Keratinocyte (primary cell): ENCODE results near the gene CLSTN2. TPM values are rescaled to one million over a fixed set of nuclear protein-coding genes. Genes with fewer than 3 reads are reported as not detected.

Source experiments
- DNase-seq: peaks from one replicate; pipeline ENCODE4 v3.0.0-alpha.2; 2011; ENCODE audit warnings: low read depth, missing footprints, low spot score
- FAIRE-seq: peaks from 2 replicates; lab custom pipeline; 2011; peaks lifted over from hg19 to GRCh38; lab: Jason Lieb, UNC
- H2AFZ ChIP-seq: 2 replicates; pipeline ENCODE4 v1.6.0; 2012; ENCODE audit warnings: low read length, control low read depth, inconsistent platforms; ENCODE audit not compliant: control insufficient read depth
- H3K27ac ChIP-seq: 2 replicates; pipeline ENCODE4 v1.5.1; 2011; ENCODE audit warnings: low read length; ENCODE audit not compliant: control insufficient read depth, insufficient read depth
- H3K27me3 ChIP-seq: 3 replicates; pipeline ENCODE4 v1.6.0; 2011; ENCODE audit warnings: low read length; ENCODE audit not compliant: control insufficient read depth, insufficient read depth; ENCODE audit errors: extremely low read depth
- H3K36me3 ChIP-seq, 2 experiments: 2 replicates in 1 of 2; 3 replicates in 1 of 2; pipeline ENCODE4 v1.5.1; 2011; ENCODE audit warnings: low read length in 2 of 2, mild to moderate bottlenecking in 1 of 2; ENCODE audit not compliant: control insufficient read depth in 2 of 2, insufficient read depth in 2 of 2; ENCODE audit errors: extremely low read depth in 1 of 2
- H3K4me1 ChIP-seq: 3 replicates; pipeline ENCODE4 v1.5.1; 2011; ENCODE audit warnings: low read length; ENCODE audit not compliant: control insufficient read depth, insufficient read depth; ENCODE audit errors: extremely low read depth
- H3K4me2 ChIP-seq: 3 replicates; pipeline ENCODE4 v1.6.0; 2011; ENCODE audit warnings: low read depth, low read length; ENCODE audit not compliant: control insufficient read depth, insufficient read depth; ENCODE audit errors: extremely low read depth
- H3K4me3 ChIP-seq, 3 experiments: fragments of 200-600 bp in 1 of 3; sonication (generic) in 1 of 3; 2 replicates in 2 of 3; 3 replicates in 1 of 3; pipeline ENCODE4 v1.5.1; 2011 to 2016; ENCODE audit warnings: low read length in 3 of 3, mild to moderate bottlenecking in 3 of 3, control low read depth in 2 of 3, inconsistent platforms in 1 of 3, low read depth in 1 of 3, mixed read lengths in 1 of 3, mixed run types in 1 of 3, moderate library complexity in 1 of 3; ENCODE audit not compliant: control insufficient read depth in 2 of 3, insufficient read depth in 2 of 3; ENCODE audit errors: extremely low read depth in 1 of 3
- H3K79me2 ChIP-seq: 2 replicates; pipeline ENCODE4 v1.6.0; 2012; ENCODE audit warnings: low read length; ENCODE audit not compliant: control insufficient read depth, insufficient read depth
- H3K9ac ChIP-seq: 3 replicates; pipeline ENCODE4 v1.6.0; 2011; ENCODE audit warnings: low read length; ENCODE audit not compliant: control insufficient read depth, insufficient read depth; ENCODE audit errors: extremely low read depth
- H3K9me1 ChIP-seq: 3 replicates; pipeline ENCODE4 v1.6.0; 2011; ENCODE audit warnings: low read length; ENCODE audit not compliant: control insufficient read depth, insufficient read depth; ENCODE audit errors: extremely low read depth
- H3K9me3 ChIP-seq: 2 replicates; pipeline ENCODE4 v1.5.1; 2012; ENCODE audit warnings: low read depth, low read length; ENCODE audit not compliant: control insufficient read depth
- H4K20me1 ChIP-seq: 3 replicates; pipeline ENCODE4 v1.6.0; 2011; ENCODE audit warnings: low read length; ENCODE audit not compliant: control insufficient read depth, insufficient read depth; ENCODE audit errors: extremely low read depth
- EZH2 ChIP-seq: IDR thresholded peaks from one replicate; pipeline ENCODE4 v1.6.1; 2012; ENCODE audit warnings: inconsistent platforms, mild to moderate bottlenecking, low read length, moderate library complexity
- dilution Hi-C: fragments of 300-500 bp; cut with MboI; formaldehyde crosslinking; loops from one replicate; pipeline ENCODE4 v1.7.0; 2020; ENCODE audit warnings: low sequenced_read_pairs; ENCODE audit not compliant: extremely low pct_ligation_motif_present
- polyA plus RNA-seq, 5 experiments: library from polyadenylated mRNA; depleted of rRNA in 3 of 5; stranded (reverse) in 3 of 5; stranded (forward) in 1 of 5; unstranded in 1 of 5; fragments of >200 nt; gene quantifications; 1 replicate in 1 of 5; 2 replicates in 3 of 5; 3 replicates in 1 of 5; pipeline versions ENCODE4 v1.2.1 to v1.2.3, GENCODE V29; 2011 to 2012; ENCODE audit warnings: missing spikeins in 2 of 5, low read depth in 1 of 5, low replicate concordance in 1 of 5
- TF ChIP-seq, protein P1 (sequence below), 3 experiments: IDR thresholded peaks in 1 of 3; conservative IDR thresholded peaks in 1 of 3; optimal IDR thresholded peaks in 1 of 3; 2 replicates in 2 of 3; 3 replicates in 1 of 3; pipeline versions ENCODE3 to v1.5.1; 2011; ENCODE audit warnings: low read length in 3 of 3, mild to moderate bottlenecking in 3 of 3, moderate library complexity in 2 of 3, control low read depth in 1 of 3, inconsistent platforms in 1 of 3; ENCODE audit not compliant: insufficient read depth in 2 of 3; ENCODE audit errors: extremely low read depth in 1 of 3

Gene CLSTN2
- polyA plus RNA-seq, 1 donor (not counting 4 experiments of a cell fraction or from before 2014, with no cell fraction given) = 0.09 TPM

- Histone ChIP-seq H3K27me3 (no peaks in the 10 kb centered on the region), H3K36me3 (no peaks in the 10 kb centered on the region), H3K9me1 (no peaks in the 10 kb centered on the region), H2AFZ (no peak overlapping the region), H3K27ac (no peak overlapping the region), H3K79me2 (no peaks in the 10 kb centered on the region), H4K20me1 (no peaks in the 10 kb centered on the region), H3K9ac (no peak overlapping the region), H3K9me3 (no peaks in the 10 kb centered on the region), H3K4me3 (no peak overlapping the region), H3K4me2 (no peak overlapping the region), H3K4me1 (no peaks in the 10 kb centered on the region)
- TF ChIP-seq, protein P1, sequence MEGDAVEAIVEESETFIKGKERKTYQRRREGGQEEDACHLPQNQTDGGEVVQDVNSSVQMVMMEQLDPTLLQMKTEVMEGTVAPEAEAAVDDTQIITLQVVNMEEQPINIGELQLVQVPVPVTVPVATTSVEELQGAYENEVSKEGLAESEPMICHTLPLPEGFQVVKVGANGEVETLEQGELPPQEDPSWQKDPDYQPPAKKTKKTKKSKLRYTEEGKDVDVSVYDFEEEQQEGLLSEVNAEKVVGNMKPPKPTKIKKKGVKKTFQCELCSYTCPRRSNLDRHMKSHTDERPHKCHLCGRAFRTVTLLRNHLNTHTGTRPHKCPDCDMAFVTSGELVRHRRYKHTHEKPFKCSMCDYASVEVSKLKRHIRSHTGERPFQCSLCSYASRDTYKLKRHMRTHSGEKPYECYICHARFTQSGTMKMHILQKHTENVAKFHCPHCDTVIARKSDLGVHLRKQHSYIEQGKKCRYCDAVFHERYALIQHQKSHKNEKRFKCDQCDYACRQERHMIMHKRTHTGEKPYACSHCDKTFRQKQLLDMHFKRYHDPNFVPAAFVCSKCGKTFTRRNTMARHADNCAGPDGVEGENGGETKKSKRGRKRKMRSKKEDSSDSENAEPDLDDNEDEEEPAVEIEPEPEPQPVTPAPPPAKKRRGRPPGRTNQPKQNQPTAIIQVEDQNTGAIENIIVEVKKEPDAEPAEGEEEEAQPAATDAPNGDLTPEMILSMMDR (optimal IDR thresholded peaks at IDR 0.05 in 1 of 3, IDR thresholded peaks at IDR 0.05 in 1 of 3, conservative IDR thresholded peaks at IDR 0.05 in 1 of 3; ENCODE audit: extremely low read depth in 1 of 3, insufficient read depth in 2 of 3, low read length in 3 of 3) = no peak
- TF ChIP-seq EZH2 = no peak
- DNase-seq (no peak), FAIRE-seq (no peak)
- dilution Hi-C loops = no loop called here
Measured at GRCh38 chr3:139970526-139970925, 35.5 kb downstream of the CLSTN2 start.

- Histone ChIP-seq H2AFZ (no peak overlapping the region), H3K27ac (no peak overlapping the region), H3K4me1 (no peaks in the 10 kb centered on the region), H3K9ac (no peak overlapping the region), H3K36me3 (no peaks in the 10 kb centered on the region), H3K9me1 (no peaks in the 10 kb centered on the region), H3K4me3 (no peak overlapping the region), H3K79me2 (no peaks in the 10 kb centered on the region), H3K27me3 (no peaks in the 10 kb centered on the region), H3K4me2 (no peak overlapping the region), H3K9me3 (no peaks in the 10 kb centered on the region), H4K20me1 (no peaks in the 10 kb centered on the region)
- no peak for DNase-seq
- dilution Hi-C loops = no loop called here
- no peak for FAIRE-seq
- no peak for TF ChIP-seq EZH2
- TF ChIP-seq, protein P1 (optimal IDR thresholded peaks at IDR 0.05 in 1 of 3, IDR thresholded peaks at IDR 0.05 in 1 of 3, conservative IDR thresholded peaks at IDR 0.05 in 1 of 3; ENCODE audit: extremely low read depth in 1 of 3, insufficient read depth in 2 of 3, low read length in 3 of 3) = no peak
Measured at GRCh38 chr3:139974809-139975425, 39.9 kb downstream of the CLSTN2 start.
